SK-N-SH (cell line): ENCODE measurements around the gene MEF2D. TPM values are rescaled to one million over a fixed set of nuclear protein-coding genes. Genes with fewer than 3 reads are reported as not detected.

Experiments used
- CTCF ChIA-PET: fragments of 300-600, 350-600 bp; formaldehyde crosslinking; extraction: SDS; loops from one replicate; lab custom pipeline; 2021; lab: Yijun Ruan, JAX
- POLR2A ChIA-PET: fragments of 350-600 bp; sonication (Branson Sonifier 250); formaldehyde crosslinking; extraction: SDS; loops from one replicate; lab custom pipeline; 2020; ENCODE audit warnings: antibody characterized with exemption, inconsistent platforms; lab: Yijun Ruan, JAX
- DNase-seq: peaks from one replicate; pipeline ENCODE4 v3.0.0; 2012
- H2AFZ ChIP-seq: fragments of 200-600 bp; sonication (generic); 2 replicates; pipeline ENCODE4 v1.8.1; 2016; ENCODE audit warnings: antibody characterized with exemption, mild to moderate bottlenecking, low read depth
- H3F3A ChIP-seq: fragments of 200-600 bp; sonication (generic); replicated peaks from 2 replicates; pipeline ENCODE3; 2016; ENCODE audit warnings: antibody characterized with exemption, mild to moderate bottlenecking; ENCODE audit not compliant: insufficient read depth
- H3K27ac ChIP-seq, 2 experiments: fragments of 200-500 bp in 1 of 2; fragments of 200-600 bp in 1 of 2; sonication (Bioruptor generic) in 1 of 2; sonication (generic), shearing (Covaris generic) in 1 of 2; 2 replicates each; pipeline versions ENCODE4 v1.5.1 to v1.6.1; 2014 to 2016; ENCODE audit warnings: low read depth in 2 of 2, inconsistent platforms in 1 of 2, low read length in 1 of 2, mild to moderate bottlenecking in 1 of 2, mixed read lengths in 1 of 2
- H3K27me3 ChIP-seq: fragments of 200-600 bp; sonication (generic), shearing (Covaris generic); 2 replicates; pipeline ENCODE4 v1.6.1; 2016; ENCODE audit warnings: mixed run types; ENCODE audit not compliant: insufficient read depth
- H3K36me3 ChIP-seq, 2 experiments: fragments of 200-500 bp in 1 of 2; fragments of 200-600 bp in 1 of 2; sonication (Bioruptor generic) in 1 of 2; sonication (generic) in 1 of 2; replicated peaks in 1 of 2; 2 replicates each; pipeline versions ENCODE3 to v1.5.1; 2014 to 2016; ENCODE audit warnings: low read length in 1 of 2, mild to moderate bottlenecking in 1 of 2; ENCODE audit not compliant: insufficient read depth in 2 of 2, control insufficient read depth in 1 of 2
- H3K4me1 ChIP-seq, 2 experiments: fragments of 200-500 bp in 1 of 2; fragments of 200-600 bp in 1 of 2; sonication (Bioruptor generic) in 1 of 2; sonication (generic), shearing (Covaris generic) in 1 of 2; 2 replicates each; pipeline versions ENCODE4 v1.5.1 to v1.6.1; 2014 to 2016; ENCODE audit warnings: low read depth in 1 of 2, low read length in 1 of 2, mixed run types in 1 of 2; ENCODE audit not compliant: insufficient read depth in 2 of 2, control insufficient read depth in 1 of 2
- H3K4me2 ChIP-seq: fragments of 200-600 bp; sonication (generic), shearing (Covaris generic); 2 replicates; pipeline ENCODE4 v1.6.1; 2017; ENCODE audit warnings: mixed run types
- H3K4me3 ChIP-seq, 2 experiments: fragments of 200-500 bp in 1 of 2; fragments of 200-600 bp in 1 of 2; sonication (Bioruptor generic) in 1 of 2; sonication (generic), shearing (Covaris generic) in 1 of 2; 2 replicates each; pipeline versions ENCODE4 v1.5.1 to v1.8.1; 2014 to 2016; ENCODE audit warnings: low read depth in 2 of 2, inconsistent platforms in 1 of 2, low read length in 1 of 2, mild to moderate bottlenecking in 1 of 2, mixed read lengths in 1 of 2, moderate library complexity in 1 of 2
- H3K79me2 ChIP-seq: fragments of 200-600 bp; sonication (generic); 2 replicates; pipeline ENCODE4 v1.8.1; 2017; ENCODE audit warnings: mild to moderate bottlenecking; ENCODE audit not compliant: insufficient read depth
- H3K9ac ChIP-seq: fragments of 200-600 bp; sonication (generic); 2 replicates; pipeline ENCODE4 v1.6.1; 2017; ENCODE audit warnings: mixed run types
- H3K9me2 ChIP-seq: fragments of 200-600 bp; sonication (generic); 2 replicates; pipeline ENCODE4 v1.6.1; 2017; ENCODE audit warnings: mixed run types
- H3K9me3 ChIP-seq: fragments of 200-600 bp; sonication (generic); 2 replicates; pipeline ENCODE4 v1.6.1; 2017; ENCODE audit warnings: mixed run types, mild to moderate bottlenecking, moderate library complexity
- H4K20me1 ChIP-seq: fragments of 200-600 bp; sonication (generic); 2 replicates; pipeline ENCODE4 v1.6.1; 2017; ENCODE audit warnings: mild to moderate bottlenecking, mixed run types; ENCODE audit not compliant: insufficient read depth
- EZH2phosphoT487 ChIP-seq: fragments of 200-600 bp; sonication (generic); IDR thresholded peaks from 2 replicates; pipeline ENCODE4 v1.6.1; 2017; ENCODE audit warnings: low read depth, mixed run types, mild to moderate bottlenecking, antibody characterized with exemption, moderate library complexity, borderline replicate concordance
- FOXJ3 ChIP-seq: sonication (generic); formaldehyde crosslinking; IDR thresholded peaks from 2 replicates; pipeline ENCODE4 v1.5.1; 2020; ENCODE audit warnings: mild to moderate bottlenecking, missing genetic modification reagents
- MEF2A ChIP-seq: IDR thresholded peaks from 2 replicates; pipeline ENCODE4 v1.4.0; 2012; ENCODE audit warnings: low read depth, borderline replicate concordance
- MXI1 ChIP-seq: IDR thresholded peaks from 2 replicates; pipeline ENCODE4 v1.6.1; 2012; ENCODE audit warnings: mild to moderate bottlenecking, low read depth, low read length, improper control_type of control experiment
- NRF1 ChIP-seq: IDR thresholded peaks from 2 replicates; pipeline ENCODE4 v1.6.1; 2012; ENCODE audit warnings: low read depth, mild to moderate bottlenecking, low read length
- POLR2AphosphoS5 ChIP-seq: IDR thresholded peaks from 2 replicates; pipeline ENCODE4 v1.6.1; 2012; ENCODE audit warnings: low read depth, low read length
- RAD21 ChIP-seq: IDR thresholded peaks from 2 replicates; pipeline ENCODE4 v1.6.1; 2012; ENCODE audit warnings: mild to moderate bottlenecking, low read length
- RCOR1 ChIP-seq: fragments of 150-350 bp; IDR thresholded peaks from 2 replicates; pipeline ENCODE4 v1.6.1; 2017; ENCODE audit warnings: antibody characterized with exemption, low read length
- RFX5 ChIP-seq: IDR thresholded peaks from 2 replicates; pipeline ENCODE4 v1.6.1; 2012; ENCODE audit warnings: mild to moderate bottlenecking, improper control_type of control experiment, low read length
- RXRA ChIP-seq: IDR thresholded peaks from 2 replicates; pipeline ENCODE4 v1.4.0; 2012; ENCODE audit warnings: low read depth, mild to moderate bottlenecking, borderline replicate concordance
- SMC3 ChIP-seq: IDR thresholded peaks from 2 replicates; pipeline ENCODE4 v1.6.1; 2012; ENCODE audit warnings: low read depth, low read length, improper control_type of control experiment
- TEAD4 ChIP-seq: IDR thresholded peaks from 2 replicates; pipeline ENCODE4 v1.4.0; 2012; ENCODE audit warnings: mild to moderate bottlenecking, borderline replicate concordance; ENCODE audit not compliant: insufficient read depth
- WGBS: methylation state at CpG from one replicate; pipeline ENCODE4 v1.1.6; 2017; ENCODE audit warnings: low lambda C conversion rate; 5-methylcytosine and 5-hydroxymethylcytosine counted together
- polyA plus RNA-seq, 3 experiments: library from polyadenylated mRNA; depleted of rRNA; stranded (reverse); fragments of >200 nt; gene quantifications; 2 replicates each; pipeline ENCODE4 v1.2.3, GENCODE V29; 2012
- TF ChIP-seq, protein P1 (sequence below): IDR thresholded peaks from 2 replicates; pipeline ENCODE4 v1.6.1; 2012; ENCODE audit warnings: mild to moderate bottlenecking, low read depth, low read length, moderate library complexity
- TF ChIP-seq, protein P2 (sequence below): IDR thresholded peaks from 2 replicates; pipeline ENCODE4; 2012
- TF ChIP-seq, protein P3 (sequence below): fragments of 150-350 bp; IDR thresholded peaks from 2 replicates; pipeline ENCODE4 v1.6.1; 2017; ENCODE audit warnings: antibody characterized with exemption, low read length, low read depth, borderline replicate concordance
- TF ChIP-seq, protein P4 (sequence below): IDR thresholded peaks from 2 replicates; pipeline ENCODE4 v1.4.0; 2012; ENCODE audit warnings: low read depth, borderline replicate concordance
- TF ChIP-seq, protein P5 (sequence below): IDR thresholded peaks from 2 replicates; pipeline ENCODE4 v1.4.0; 2012; ENCODE audit warnings: low read depth, borderline replicate concordance

MEF2D gene
- polyA plus RNA-seq, 1 of the 3 experiments (the other 2 are of a cell fraction) = 14.3 TPM

DNA sequence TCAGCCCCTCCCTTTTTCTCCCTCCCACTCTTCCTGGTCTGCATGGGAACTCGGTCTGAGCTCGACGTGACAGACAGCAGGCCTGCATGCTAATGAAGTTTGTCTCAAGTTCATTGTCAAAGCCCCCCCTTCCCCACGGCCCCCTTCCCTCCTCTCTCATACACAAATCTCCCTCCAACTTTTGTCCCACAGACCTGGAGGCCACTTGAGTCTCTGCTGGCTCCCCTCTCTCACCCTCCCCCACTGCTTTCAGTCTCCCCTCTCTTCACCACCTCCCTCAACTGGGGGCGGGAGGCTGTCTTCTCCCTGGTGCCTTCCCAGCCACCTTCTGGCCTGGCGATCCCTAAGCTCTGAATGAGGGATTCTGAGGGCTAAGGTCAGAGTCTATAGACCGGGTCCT lies 70.3 kb downstream of the MEF2D start:
- POLR2A ChIA-PET = interaction anchor here (0.9 kb wide), 1 partner anchor 9 kb away, joined by 4 read pairs; no protein-coding TSS in a partner anchor
- H3K4me1 ChIP-seq = no peaks in the 10 kb centered on the region; a peak in 1 of 4 replicates
- no peak overlapping the region for H3K9ac ChIP-seq
- DNase-seq = no peak
- no peak overlapping the region for H2AFZ ChIP-seq
- H3K36me3 ChIP-seq = no peaks in the 10 kb centered on the region
- H3K4me3 ChIP-seq = no peak overlapping the region
- no peak overlapping the region for H3K27ac ChIP-seq
- H3K27me3 ChIP-seq = peaks cover 78% of the 10 kb centered on the region
- H3K4me2 ChIP-seq = no peak overlapping the region
- no peaks in the 10 kb centered on the region for H3F3A ChIP-seq
- no peaks in the 10 kb centered on the region for H3K9me3 ChIP-seq
- TF ChIP-seq SMC3 = no peak
- no peak for TF ChIP-seq RCOR1
- TF ChIP-seq MEF2A = no peak
- TF ChIP-seq, protein P1, sequence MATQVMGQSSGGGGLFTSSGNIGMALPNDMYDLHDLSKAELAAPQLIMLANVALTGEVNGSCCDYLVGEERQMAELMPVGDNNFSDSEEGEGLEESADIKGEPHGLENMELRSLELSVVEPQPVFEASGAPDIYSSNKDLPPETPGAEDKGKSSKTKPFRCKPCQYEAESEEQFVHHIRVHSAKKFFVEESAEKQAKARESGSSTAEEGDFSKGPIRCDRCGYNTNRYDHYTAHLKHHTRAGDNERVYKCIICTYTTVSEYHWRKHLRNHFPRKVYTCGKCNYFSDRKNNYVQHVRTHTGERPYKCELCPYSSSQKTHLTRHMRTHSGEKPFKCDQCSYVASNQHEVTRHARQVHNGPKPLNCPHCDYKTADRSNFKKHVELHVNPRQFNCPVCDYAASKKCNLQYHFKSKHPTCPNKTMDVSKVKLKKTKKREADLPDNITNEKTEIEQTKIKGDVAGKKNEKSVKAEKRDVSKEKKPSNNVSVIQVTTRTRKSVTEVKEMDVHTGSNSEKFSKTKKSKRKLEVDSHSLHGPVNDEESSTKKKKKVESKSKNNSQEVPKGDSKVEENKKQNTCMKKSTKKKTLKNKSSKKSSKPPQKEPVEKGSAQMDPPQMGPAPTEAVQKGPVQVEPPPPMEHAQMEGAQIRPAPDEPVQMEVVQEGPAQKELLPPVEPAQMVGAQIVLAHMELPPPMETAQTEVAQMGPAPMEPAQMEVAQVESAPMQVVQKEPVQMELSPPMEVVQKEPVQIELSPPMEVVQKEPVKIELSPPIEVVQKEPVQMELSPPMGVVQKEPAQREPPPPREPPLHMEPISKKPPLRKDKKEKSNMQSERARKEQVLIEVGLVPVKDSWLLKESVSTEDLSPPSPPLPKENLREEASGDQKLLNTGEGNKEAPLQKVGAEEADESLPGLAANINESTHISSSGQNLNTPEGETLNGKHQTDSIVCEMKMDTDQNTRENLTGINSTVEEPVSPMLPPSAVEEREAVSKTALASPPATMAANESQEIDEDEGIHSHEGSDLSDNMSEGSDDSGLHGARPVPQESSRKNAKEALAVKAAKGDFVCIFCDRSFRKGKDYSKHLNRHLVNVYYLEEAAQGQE = no peak
- no peak for TF ChIP-seq EZH2phosphoT487
- TF ChIP-seq, protein P2, sequence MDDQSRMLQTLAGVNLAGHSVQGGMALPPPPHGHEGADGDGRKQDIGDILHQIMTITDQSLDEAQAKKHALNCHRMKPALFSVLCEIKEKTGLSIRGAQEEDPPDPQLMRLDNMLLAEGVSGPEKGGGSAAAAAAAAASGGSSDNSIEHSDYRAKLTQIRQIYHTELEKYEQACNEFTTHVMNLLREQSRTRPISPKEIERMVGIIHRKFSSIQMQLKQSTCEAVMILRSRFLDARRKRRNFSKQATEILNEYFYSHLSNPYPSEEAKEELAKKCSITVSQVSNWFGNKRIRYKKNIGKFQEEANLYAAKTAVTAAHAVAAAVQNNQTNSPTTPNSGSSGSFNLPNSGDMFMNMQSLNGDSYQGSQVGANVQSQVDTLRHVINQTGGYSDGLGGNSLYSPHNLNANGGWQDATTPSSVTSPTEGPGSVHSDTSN = no peak
- no peak for TF ChIP-seq RFX5
- TF ChIP-seq POLR2AphosphoS5 = no peak
- TF ChIP-seq MXI1 = no peak
- TF ChIP-seq, protein P3, sequence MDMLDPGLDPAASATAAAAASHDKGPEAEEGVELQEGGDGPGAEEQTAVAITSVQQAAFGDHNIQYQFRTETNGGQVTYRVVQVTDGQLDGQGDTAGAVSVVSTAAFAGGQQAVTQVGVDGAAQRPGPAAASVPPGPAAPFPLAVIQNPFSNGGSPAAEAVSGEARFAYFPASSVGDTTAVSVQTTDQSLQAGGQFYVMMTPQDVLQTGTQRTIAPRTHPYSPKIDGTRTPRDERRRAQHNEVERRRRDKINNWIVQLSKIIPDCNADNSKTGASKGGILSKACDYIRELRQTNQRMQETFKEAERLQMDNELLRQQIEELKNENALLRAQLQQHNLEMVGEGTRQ = no peak
- TF ChIP-seq, protein P4, sequence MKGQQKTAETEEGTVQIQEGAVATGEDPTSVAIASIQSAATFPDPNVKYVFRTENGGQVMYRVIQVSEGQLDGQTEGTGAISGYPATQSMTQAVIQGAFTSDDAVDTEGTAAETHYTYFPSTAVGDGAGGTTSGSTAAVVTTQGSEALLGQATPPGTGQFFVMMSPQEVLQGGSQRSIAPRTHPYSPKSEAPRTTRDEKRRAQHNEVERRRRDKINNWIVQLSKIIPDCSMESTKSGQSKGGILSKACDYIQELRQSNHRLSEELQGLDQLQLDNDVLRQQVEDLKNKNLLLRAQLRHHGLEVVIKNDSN = no peak
- TF ChIP-seq RXRA = no peak
- TF ChIP-seq RAD21 = no peak
- TF ChIP-seq TEAD4 = no peak
- TF ChIP-seq NRF1 = no peak
- TF ChIP-seq, protein P5, sequence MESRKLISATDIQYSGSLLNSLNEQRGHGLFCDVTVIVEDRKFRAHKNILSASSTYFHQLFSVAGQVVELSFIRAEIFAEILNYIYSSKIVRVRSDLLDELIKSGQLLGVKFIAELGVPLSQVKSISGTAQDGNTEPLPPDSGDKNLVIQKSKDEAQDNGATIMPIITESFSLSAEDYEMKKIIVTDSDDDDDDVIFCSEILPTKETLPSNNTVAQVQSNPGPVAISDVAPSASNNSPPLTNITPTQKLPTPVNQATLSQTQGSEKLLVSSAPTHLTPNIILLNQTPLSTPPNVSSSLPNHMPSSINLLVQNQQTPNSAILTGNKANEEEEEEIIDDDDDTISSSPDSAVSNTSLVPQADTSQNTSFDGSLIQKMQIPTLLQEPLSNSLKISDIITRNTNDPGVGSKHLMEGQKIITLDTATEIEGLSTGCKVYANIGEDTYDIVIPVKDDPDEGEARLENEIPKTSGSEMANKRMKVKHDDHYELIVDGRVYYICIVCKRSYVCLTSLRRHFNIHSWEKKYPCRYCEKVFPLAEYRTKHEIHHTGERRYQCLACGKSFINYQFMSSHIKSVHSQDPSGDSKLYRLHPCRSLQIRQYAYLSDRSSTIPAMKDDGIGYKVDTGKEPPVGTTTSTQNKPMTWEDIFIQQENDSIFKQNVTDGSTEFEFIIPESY = no peak
- TF ChIP-seq FOXJ3 (CRISPR knock-in tag) = no peak
- TF ChIP-seq, all 33 proteins: peak for 0
- H3K9me2 ChIP-seq = no peaks in the 10 kb centered on the region
- CTCF ChIA-PET = interaction anchor here (0.9 to 29.5 kb wide), 6 partner anchors 9 to 196 kb away, joined by 3 to 412 read pairs (median 10); no protein-coding TSS in a partner anchor
- WGBS = 45% methylated on average over 7 of the region's 7 CpGs
- H4K20me1 ChIP-seq = no peaks in the 10 kb centered on the region
- H3K79me2 ChIP-seq = no peaks in the 10 kb centered on the region
